Dermis microvascular lymphatic vessel endothelial cell (primary cell): ENCODE measurements around the gene MYL6. TPM values are rescaled to one million over a fixed set of nuclear protein-coding genes. Genes with fewer than 3 reads are reported as not detected.

Experiments used
- DNase-seq, 2 donors: peaks; one replicate each; pipeline versions ENCODE4 v3.0.0 to v3.0.0-alpha.2; 2010; ENCODE audit warnings: low read depth in 2 of 2
- total RNA-seq: library from RNA; depleted of rRNA; stranded (reverse); fragments of >200 nt; gene quantifications from 2 replicates; pipeline ENCODE4 v1.2.1, GENCODE V29; 2014

The MYL6 gene
- total RNA-seq, 1 donor from 2014 or later = 2,594 TPM

DNA sequence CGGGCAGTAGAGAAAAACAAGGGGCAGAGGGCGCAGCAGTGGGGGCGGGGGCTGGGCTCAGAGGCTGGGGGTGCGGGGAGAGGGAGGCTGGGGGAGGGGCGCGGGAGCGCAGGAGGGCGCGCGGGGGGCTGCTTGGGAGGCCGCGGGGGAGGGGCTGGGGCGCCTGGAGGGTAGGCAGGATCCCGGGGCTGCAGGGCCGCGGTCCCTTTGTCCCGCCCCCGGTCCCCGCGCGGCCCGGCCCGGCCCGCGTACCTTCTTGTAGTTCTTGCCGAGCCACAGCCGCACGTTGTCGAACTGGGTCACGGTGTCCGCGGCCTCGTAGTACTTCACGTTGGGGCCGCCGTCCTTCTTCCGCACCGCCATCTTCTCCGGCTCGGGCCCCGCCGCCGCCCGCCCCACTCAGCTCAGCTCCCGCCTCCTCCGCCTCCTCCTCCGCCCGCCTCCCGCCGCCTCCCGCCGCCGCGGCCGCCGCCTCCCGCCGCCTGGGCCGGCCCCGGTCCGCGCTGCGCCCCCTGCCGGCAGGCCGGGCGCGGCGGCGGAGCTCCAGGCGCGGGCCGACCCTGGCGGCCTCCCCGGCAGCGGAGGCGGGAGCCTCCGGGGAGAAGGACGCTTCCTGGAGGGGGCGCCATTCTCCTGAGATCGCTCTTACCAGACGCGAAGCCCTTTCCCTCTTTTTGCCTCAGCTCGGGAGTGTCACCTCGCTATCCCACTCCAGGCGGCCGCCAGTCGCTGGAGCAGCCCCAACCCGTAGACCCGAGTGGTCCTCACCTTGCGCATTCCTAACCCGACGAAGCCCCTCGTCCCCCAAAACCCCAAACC lies 31.1 kb downstream of the MYL6 start, which contains the start of gene SMARCC2:
Gene SMARCC2, minus strand, starts transcription at position 385 of the 819 bp plus-strand sequence. Its CDS starts 22 bp downstream, at position 363.
- peak; percentile 59 to 89 for DNase-seq

DNA sequence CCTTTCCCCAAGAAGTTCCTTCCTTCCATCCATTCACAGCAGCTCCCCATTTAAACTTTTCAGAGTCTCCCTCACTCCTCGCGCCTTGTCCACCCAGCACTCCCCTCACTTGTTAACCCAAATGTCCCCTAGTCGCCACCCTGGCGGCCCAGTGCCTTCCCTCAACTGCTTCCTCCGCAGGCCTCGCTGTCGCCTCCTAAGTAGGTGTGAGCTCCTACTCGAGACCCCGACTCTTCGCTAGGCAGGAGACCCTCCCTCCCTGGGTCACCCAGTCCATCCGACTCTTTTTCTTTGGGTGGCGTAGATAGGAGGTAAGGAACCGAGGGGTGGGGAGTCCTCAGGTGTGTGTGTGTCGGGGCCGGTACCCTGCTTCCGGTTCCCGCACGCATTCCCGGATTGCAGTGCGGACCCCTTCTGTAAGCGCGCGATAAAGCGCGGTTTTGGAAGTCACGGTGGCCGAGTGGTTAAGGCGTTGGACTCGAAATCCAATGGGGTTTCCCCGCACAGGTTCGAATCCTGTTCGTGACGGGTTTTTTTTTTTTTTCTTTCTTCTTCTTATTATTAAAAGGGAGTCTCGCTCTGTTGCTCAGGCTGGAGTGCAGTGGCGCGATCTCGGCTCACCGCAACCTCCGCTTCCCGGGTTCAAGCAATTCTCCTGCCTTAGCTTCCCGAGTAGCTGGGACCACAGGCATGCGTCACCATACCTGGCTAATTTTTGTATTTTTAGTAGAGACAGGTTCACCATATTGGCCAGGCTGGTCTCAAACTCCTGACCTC lies 31.9 kb downstream of the MYL6 start:
- DNase-seq = peak; percentile 75 to 84

GRCh38 chr12:56190695-56191155 lies 32.6 kb downstream of the MYL6 start:
- no peak for DNase-seq

DNA sequence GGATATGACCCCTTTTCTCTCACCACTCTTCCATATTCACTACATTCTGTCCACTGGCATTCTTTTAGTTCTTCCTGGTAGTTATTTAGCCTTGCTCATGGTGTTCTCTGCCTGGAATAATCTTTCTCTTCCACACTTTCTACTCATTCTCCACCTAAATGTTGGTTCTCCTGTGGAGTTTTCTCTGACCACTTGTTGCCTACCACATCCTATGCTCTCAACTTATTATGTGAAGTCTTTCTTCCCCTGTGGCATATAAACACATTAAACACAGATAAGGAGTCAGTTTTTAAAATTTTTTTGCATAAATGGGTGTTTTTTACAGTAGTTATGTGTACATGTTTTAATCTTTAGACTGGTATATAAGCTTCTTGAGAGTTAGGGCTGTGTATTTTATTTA lies 34.4 kb downstream of the MYL6 start:
- DNase-seq = no peak

GRCh38 chr12:56193025-56193578 lies 34.9 kb downstream of the MYL6 start:
- peak; percentile 83 to 87 for DNase-seq

DNA sequence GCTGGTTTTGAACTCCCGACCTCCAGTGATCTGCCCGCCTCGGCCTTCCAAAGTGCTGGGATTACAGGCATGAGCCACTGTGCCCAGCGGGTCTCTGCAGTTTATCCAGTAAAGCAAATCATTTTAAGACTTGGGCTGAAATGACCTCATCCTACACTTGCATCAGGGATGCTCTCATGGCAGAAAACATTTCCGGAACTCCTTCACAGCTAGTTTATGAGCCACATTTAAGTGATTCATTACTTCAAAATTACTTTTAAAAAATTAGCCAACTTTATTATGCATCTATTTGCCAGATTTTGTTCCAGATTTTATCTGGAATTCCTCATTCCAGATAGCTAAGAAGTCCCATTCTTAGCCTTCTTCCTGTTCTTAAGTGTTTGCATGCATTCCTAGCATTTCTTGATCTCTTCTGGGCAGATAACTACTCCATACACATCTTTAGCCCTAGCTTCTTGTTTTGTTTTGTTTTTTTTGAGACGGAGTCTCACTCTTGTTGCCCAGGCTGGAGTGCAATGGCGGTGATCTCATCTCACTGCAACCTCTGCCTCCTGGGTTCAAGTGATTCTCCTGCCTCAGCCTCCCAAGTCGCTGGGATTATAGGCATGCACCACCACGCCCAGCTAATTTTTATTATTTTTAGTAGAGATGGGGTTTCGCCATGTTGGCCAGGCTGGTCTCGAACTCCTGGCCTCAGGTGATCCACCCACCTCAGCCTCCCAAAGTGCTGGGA lies 38.8 kb downstream of the MYL6 start:
- DNase-seq = peak in 1 of 2 donors; percentile 88

DNA sequence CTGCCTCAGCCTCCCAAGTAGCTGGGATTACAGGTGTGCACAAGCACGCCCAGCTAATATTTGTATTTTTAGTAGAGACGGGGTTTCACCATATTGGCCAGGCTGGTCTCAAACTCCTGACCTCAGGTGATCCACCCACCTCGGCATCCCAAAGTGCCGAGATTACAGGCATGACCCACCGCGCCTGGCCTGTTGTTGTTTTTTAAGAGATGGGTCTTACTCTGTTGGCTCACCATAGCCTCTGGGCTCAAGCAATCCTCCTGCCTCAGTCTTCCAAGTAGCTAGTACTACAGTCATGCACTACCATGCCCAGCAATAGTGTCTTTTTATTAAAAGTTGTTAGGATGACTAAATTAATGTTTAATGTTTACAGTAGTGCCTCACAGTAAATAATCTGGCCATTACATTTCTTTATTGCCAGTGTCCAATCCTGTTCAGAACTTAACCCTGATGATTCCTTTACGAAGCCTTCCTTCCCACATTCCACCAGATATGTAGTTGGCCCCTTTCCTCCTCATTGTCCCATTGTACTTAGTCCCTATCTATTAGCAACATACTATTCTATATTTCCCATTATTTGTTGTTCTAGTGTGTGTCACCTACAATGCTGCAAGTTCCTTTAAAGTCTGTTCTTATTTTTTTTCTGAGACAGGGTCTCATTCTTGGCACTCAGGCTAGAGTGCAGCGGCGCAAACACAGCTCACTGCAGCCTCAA lies 39.9 kb downstream of the MYL6 start:
- peak in 1 of 2 donors; percentile 89 for DNase-seq

- DNase-seq = peak in 1 of 2 donors; percentile 12
Observed at GRCh38 chr12:56198836-56199235, 40.7 kb downstream of the MYL6 start.

- DNase-seq = peak in 1 of 2 donors; percentile 20
Observed at GRCh38 chr12:56202366-56202765, 44.2 kb downstream of the MYL6 start.

DNA sequence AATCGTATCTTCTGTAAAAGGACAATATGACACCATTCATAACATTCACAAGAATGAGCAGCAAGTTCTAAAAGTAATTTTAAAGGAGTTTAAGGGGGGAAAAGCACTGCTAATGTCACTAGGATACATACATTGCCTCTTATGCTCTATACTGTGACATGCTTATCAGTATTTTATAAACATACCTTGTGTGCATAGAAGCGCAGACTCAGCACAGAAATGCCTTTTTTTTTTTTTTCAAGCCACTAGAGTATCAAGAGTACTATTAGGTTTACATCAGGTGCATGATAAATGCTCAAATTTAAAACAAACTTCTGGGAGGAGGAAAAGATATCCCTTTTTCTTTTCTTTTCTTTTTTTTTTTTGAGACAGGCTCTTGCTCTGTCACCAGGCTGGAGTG lies 44.7 kb downstream of the MYL6 start:
- no peak for DNase-seq

GRCh38 chr12:56204275-56204674 lies 46.1 kb downstream of the MYL6 start:
- DNase-seq = no peak

- peak in 1 of 2 donors; percentile 10 for DNase-seq
Observed at GRCh38 chr12:56205445-56205844, 47.3 kb downstream of the MYL6 start.

GRCh38 chr12:56206452-56207166 lies 48.5 kb downstream of the MYL6 start:
- DNase-seq = peak; percentile 41 to 70

GRCh38 chr12:56208006-56208405 lies 49.8 kb downstream of the MYL6 start:
- DNase-seq = no peak

Other genes starting within 250 kb of the MYL6 start
- 21.1 and 25.5 TPM in 2 replicates for gene PYM1, start 230.5 kb upstream of the MYL6 start, total RNA-seq
- gene DGKA, start 227.2 kb upstream of the MYL6 start, total RNA-seq = 18.0 and 18.9 TPM in 2 replicates
- 0.51 and 0.63 TPM in 2 replicates for gene PMEL, start 192.3 kb upstream of the MYL6 start, total RNA-seq
- 24.0 and 26.3 TPM in 2 replicates for gene CDK2, start 191.5 kb upstream of the MYL6 start, total RNA-seq
- gene RAB5B, start 184.3 kb upstream of the MYL6 start, total RNA-seq = 37.2 and 46.9 TPM in 2 replicates
- 9.0 and 11.1 TPM in 2 replicates for gene SUOX, start 161.1 kb upstream of the MYL6 start, total RNA-seq
- 0.13 and 0.38 TPM in 2 replicates for gene IKZF4, start 137.3 kb upstream of the MYL6 start, total RNA-seq
- gene RPS26, start 116.4 kb upstream of the MYL6 start, total RNA-seq = 90.9 and 107 TPM in 2 replicates
- gene ERBB3, start 78.2 kb upstream of the MYL6 start, total RNA-seq = 0.25 and 0.26 TPM in 2 replicates
- gene PA2G4, start 53.8 kb upstream of the MYL6 start, total RNA-seq = 91.8 and 130 TPM in 2 replicates
- gene RPL41, start 41.7 kb upstream of the MYL6 start, total RNA-seq = 2,319 and 2,425 TPM in 2 replicates
- gene ZC3H10, start 40.1 kb upstream of the MYL6 start, total RNA-seq = 2.7 and 3.3 TPM in 2 replicates
- gene ESYT1, start 30.1 kb upstream of the MYL6 start, total RNA-seq = 320 and 356 TPM in 2 replicates
- gene MYL6B, start 5.8 kb upstream of the MYL6 start, total RNA-seq = 60.3 and 87.9 TPM in 2 replicates
- 32.6 and 43.2 TPM in 2 replicates for gene SMARCC2, start 31.1 kb downstream of the MYL6 start, total RNA-seq
- 61.4 and 90.8 TPM in 2 replicates for gene RNF41, start 63.6 kb downstream of the MYL6 start, total RNA-seq
- 21.6 and 22.5 TPM in 2 replicates for gene NABP2, start 66.0 kb downstream of the MYL6 start, total RNA-seq
- not detected in 2 replicates for gene SLC39A5, start 71.7 kb downstream of the MYL6 start, total RNA-seq
- gene ANKRD52, start 100.0 kb downstream of the MYL6 start, total RNA-seq = 10.1 and 17.1 TPM in 2 replicates
- gene COQ10A, start 108.6 kb downstream of the MYL6 start, total RNA-seq = 6.0 and 10.0 TPM in 2 replicates
- gene CS, start 142.0 kb downstream of the MYL6 start, total RNA-seq = 119 and 132 TPM in 2 replicates
- 61.0 and 73.5 TPM in 2 replicates for gene CNPY2, start 157.6 kb downstream of the MYL6 start, total RNA-seq
- 6.7 and 9.6 TPM in 2 replicates for gene PAN2, start 175.6 kb downstream of the MYL6 start, total RNA-seq
- 0.13 TPM in 1 of 2 replicates, not detected in the other for gene IL23A, start 180.5 kb downstream of the MYL6 start, total RNA-seq
- gene STAT2, start 201.7 kb downstream of the MYL6 start, total RNA-seq = 44.3 and 63.1 TPM in 2 replicates
- not detected in 2 replicates for gene APOF, start 204.5 kb downstream of the MYL6 start, total RNA-seq